HepG2 (cell line): ENCODE measurements around the gene AGBL1.

Experiments used
- ARNTL ChIP-seq: sonication (generic); formaldehyde crosslinking; IDR thresholded peaks from 2 replicates; pipeline ENCODE4 v1.4.0; 2020; ENCODE audit warnings: mild to moderate bottlenecking, missing genetic modification reagents
- ETV5 ChIP-seq: IDR thresholded peaks from 2 replicates; pipeline ENCODE4 v1.6.1; 2018; ENCODE audit warnings: missing biosample characterization, missing genetic modification reagents, inconsistent platforms, borderline replicate concordance
- EZH2 ChIP-seq: conservative IDR thresholded peaks from 2 replicates; pipeline ENCODE4 v1.6.1; 2012; ENCODE audit warnings: mild to moderate bottlenecking, low read depth, low read length, moderate library complexity
- FOSL1 ChIP-seq: sonication (generic); formaldehyde crosslinking; IDR thresholded peaks from 2 replicates; pipeline ENCODE4 v1.9.0; 2021; ENCODE audit warnings: missing genetic modification reagents, borderline replicate concordance
- HMGXB3 ChIP-seq: sonication (generic); formaldehyde crosslinking; IDR thresholded peaks from 2 replicates; pipeline ENCODE4 v1.4.0; 2020; ENCODE audit warnings: missing genetic modification reagents, borderline replicate concordance
- KDM5B ChIP-seq: sonication (generic); formaldehyde crosslinking; IDR thresholded peaks from 2 replicates; pipeline ENCODE4 v1.4.0; 2020; ENCODE audit warnings: missing genetic modification reagents, mild to moderate bottlenecking, borderline replicate concordance
- PATZ1 ChIP-seq: sonication (generic); formaldehyde crosslinking; IDR thresholded peaks from 2 replicates; pipeline ENCODE4 v1.4.0; 2020; ENCODE audit warnings: missing genetic modification reagents
- ZSCAN20 ChIP-seq: sonication (generic); formaldehyde crosslinking; IDR thresholded peaks from 2 replicates; pipeline ENCODE4 v1.4.0; 2020; ENCODE audit warnings: missing genetic modification reagents, mild to moderate bottlenecking, borderline replicate concordance

- no peak for TF ChIP-seq HMGXB3 (CRISPR knock-in tag)
- TF ChIP-seq ETV5, result no peak
- TF ChIP-seq PATZ1 (CRISPR knock-in tag), result no peak
- no peak for TF ChIP-seq EZH2
- no peak for TF ChIP-seq KDM5B
- no peak for TF ChIP-seq FOSL1 (CRISPR knock-in tag)
- no peak for TF ChIP-seq ARNTL (CRISPR knock-in tag)
- TF ChIP-seq ZSCAN20 (CRISPR knock-in tag), result no peak
These were observed 537.1 kb downstream of the AGBL1 start for GRCh38 chr15:86616771-86617170.
